Measurements from ENCODE around the gene MRPL47.
A peak's percentile ranks its signal among the peaks of the same experiment; 100 is the strongest.

Gene MRPL47

DNA sequence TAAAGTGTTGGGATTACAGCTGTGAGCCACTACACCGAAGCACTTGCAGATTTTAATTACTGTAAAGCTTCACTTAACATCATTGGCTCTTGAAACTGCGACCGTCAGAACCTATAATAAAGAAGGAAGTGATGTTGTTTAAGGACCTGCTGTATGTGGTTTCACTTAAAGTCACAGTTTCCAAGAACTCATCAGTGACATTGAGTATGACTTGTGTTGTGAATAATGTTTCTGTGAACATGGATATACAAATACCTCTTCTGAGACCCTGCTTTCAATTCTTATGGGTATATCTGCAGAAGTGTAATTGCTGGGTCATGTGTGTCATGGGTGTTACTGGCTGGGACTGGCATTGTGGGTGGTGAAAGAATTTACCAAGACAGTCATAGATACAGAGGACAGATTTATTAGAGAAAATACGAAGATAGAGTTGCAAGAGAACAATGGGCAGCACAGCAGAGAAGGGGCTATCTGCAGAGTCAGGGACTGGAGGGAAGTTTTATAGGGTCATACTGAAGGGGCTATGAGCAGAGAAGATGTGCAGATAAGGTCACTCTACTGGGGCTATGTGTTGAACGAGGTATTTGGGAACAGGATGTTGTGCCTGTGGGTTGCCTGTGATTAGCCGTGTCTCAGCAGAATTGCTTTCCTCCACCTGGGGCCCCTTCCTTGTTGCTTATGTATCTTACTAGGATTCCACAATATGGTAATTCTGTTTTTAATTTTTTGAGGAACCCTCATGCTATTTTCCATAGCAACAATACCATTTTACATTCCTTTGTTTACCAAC is 4.7 kb upstream of the MRPL47 start:
- TF ChIP-seq, protein P1, sequence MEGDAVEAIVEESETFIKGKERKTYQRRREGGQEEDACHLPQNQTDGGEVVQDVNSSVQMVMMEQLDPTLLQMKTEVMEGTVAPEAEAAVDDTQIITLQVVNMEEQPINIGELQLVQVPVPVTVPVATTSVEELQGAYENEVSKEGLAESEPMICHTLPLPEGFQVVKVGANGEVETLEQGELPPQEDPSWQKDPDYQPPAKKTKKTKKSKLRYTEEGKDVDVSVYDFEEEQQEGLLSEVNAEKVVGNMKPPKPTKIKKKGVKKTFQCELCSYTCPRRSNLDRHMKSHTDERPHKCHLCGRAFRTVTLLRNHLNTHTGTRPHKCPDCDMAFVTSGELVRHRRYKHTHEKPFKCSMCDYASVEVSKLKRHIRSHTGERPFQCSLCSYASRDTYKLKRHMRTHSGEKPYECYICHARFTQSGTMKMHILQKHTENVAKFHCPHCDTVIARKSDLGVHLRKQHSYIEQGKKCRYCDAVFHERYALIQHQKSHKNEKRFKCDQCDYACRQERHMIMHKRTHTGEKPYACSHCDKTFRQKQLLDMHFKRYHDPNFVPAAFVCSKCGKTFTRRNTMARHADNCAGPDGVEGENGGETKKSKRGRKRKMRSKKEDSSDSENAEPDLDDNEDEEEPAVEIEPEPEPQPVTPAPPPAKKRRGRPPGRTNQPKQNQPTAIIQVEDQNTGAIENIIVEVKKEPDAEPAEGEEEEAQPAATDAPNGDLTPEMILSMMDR (IDR thresholded peaks at IDR 0.05; ENCODE audit: extremely low read depth, missing control alignments): no peak
- DNase-seq (ENCODE audit: low spot score): peak; percentile 41

- peak; percentile 15 for DNase-seq (ENCODE audit: low spot score)
- TF ChIP-seq, protein P1 (IDR thresholded peaks at IDR 0.05; ENCODE audit: extremely low read depth, missing control alignments): no peak
Measured at GRCh38 chr3:179606534-179607085, 2.2 kb upstream of the MRPL47 start.

- no peak for DNase-seq (ENCODE audit: low spot score)
- TF ChIP-seq, protein P1 (IDR thresholded peaks at IDR 0.05; ENCODE audit: extremely low read depth, missing control alignments): no peak
Measured at GRCh38 chr3:179603831-179604230, 607 bp downstream of the MRPL47 start.

DNA sequence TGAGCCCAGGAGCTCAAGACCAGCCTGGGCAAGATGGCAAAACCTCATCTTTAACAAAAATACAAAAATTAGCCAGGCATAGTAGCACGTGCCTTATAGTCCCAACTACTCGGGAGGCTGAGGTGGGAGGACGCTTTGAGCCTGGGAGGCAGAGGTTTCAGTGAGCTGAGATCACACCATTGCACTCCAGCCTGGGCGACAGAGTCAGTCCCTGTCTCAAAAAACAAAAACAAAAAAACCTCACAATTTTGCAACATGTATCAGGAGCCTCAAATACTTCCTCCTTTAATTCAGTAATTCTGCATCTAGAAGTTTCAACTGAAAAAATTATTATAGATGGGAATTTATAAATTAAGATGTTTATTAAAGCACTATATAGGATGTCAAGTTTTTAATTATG is 1.1 kb downstream of the MRPL47 start:
- DNase-seq (ENCODE audit: low spot score): no peak
- TF ChIP-seq, protein P1 (IDR thresholded peaks at IDR 0.05; ENCODE audit: extremely low read depth, missing control alignments): no peak

DNA sequence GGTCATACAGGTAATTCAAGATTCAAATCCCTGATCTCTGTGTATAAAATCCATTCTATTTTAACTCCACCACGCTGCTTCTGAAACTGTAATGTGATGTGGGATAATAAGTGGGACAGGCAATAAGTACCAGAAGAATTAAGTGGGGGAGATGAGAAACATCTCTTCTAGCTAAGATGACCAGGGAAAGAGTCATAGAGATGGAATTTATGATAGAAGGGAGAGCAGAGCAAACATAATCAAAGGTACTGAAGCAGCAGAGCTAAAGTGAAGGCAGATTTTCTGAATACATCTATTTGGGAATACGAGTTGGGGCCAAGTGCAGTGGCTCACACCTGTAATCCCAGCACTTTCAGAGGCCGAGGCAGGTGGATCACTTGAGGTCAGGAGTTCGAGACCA is 4.9 kb downstream of the MRPL47 start:
- TF ChIP-seq, protein P1 (IDR thresholded peaks at IDR 0.05; ENCODE audit: extremely low read depth, missing control alignments): no peak

GRCh38 chr3:179591313-179591712 is 13.1 kb downstream of the MRPL47 start:
- TF ChIP-seq, protein P1 (IDR thresholded peaks at IDR 0.05; ENCODE audit: extremely low read depth, missing control alignments): no peak
- DNase-seq (ENCODE audit: low spot score): no peak

More for the DNA sequence above, 4.9 kb downstream of the MRPL47 start:
- DNase-seq (ENCODE audit: low spot score): no peak

DNA sequence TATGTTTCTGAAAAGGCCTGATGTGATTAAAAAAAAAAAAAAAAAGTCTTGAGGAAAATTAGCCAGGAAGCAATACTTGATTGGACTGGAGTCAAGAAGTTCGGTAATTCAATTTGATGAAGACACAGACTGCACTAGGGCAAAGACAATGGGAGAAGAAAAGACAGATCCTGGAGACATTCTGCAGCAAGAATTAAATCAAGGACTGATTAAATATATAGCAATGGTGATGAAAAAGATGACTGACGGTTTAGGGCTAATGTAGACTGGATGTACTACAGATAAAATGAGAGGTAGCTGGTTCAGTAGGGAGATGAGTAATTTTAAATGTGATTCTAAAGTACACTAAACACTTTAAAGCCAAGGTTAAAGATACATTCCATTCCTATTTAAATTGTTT is 13.8 kb downstream of the MRPL47 start:
- TF ChIP-seq, protein P1 (IDR thresholded peaks at IDR 0.05; ENCODE audit: extremely low read depth, missing control alignments): no peak
- DNase-seq (ENCODE audit: low spot score): no peak
